Neutrophil (primary cell): ENCODE results near the gene JDP2.
A peak's percentile ranks its signal among the peaks of the same experiment; 100 is the strongest.

Experiments
- H3K27ac ChIP-seq: fragments of 200-600 bp; sonication (generic); 2 replicates; pipeline ENCODE4 v1.5.1; 2016; ENCODE audit warnings: mild to moderate bottlenecking, moderate library complexity
- H3K27me3 ChIP-seq: fragments of 200-600 bp; sonication (generic); 2 replicates; pipeline ENCODE4 v1.6.0; 2016; ENCODE audit warnings: mild to moderate bottlenecking
- H3K36me3 ChIP-seq: fragments of 200-600 bp; sonication (generic); 2 replicates; pipeline ENCODE4 v1.5.1; 2017
- H3K4me1 ChIP-seq, 2 experiments: fragments of 200-600 bp in 1 of 2; sonication (generic) in 1 of 2; 1 replicate in 1 of 2; 2 replicates in 1 of 2; pipeline versions ENCODE4 v1.5.1 to v1.6.1; 2013 to 2016; ENCODE audit warnings: low read depth in 1 of 2, low read length in 1 of 2, mild to moderate bottlenecking in 1 of 2, moderate library complexity in 1 of 2; ENCODE audit not compliant: control insufficient read depth in 1 of 2, insufficient read depth in 1 of 2
- H3K4me3 ChIP-seq, 2 experiments: fragments of 200-600 bp in 1 of 2; sonication (generic) in 1 of 2; 1 replicate in 1 of 2; 2 replicates in 1 of 2; pipeline ENCODE4 v1.5.1; 2013 to 2016; ENCODE audit warnings: low read depth in 1 of 2, low read length in 1 of 2, mild to moderate bottlenecking in 1 of 2, moderate library complexity in 1 of 2
- H3K9me3 ChIP-seq: fragments of 200-600 bp; sonication (generic); 2 replicates; pipeline ENCODE4 v1.5.1; 2016
- TF ChIP-seq, protein P1 (sequence below): fragments of 200-600 bp; sonication (generic); IDR thresholded peaks from 2 replicates; pipeline ENCODE4 v1.5.1; 2016; ENCODE audit warnings: antibody characterized with exemption

Gene JDP2

DNA sequence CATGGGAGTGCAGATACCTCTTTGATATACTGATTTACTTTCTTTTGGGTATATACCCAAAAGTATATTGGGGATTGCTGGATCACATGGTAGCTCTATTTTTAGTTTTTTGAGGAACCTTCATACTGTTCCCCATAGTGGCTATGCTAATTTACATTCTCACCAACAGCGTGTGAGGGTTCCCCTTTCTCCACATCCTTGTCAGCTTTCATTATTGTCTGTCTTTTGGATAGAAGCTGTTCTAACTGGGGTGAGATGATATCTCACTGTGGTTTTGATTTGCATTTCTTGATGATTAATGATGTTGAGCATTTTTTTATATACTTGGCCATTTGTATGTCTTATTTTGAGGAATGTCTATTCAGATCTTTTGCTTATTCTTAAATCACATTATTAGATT is 44.1 kb upstream of the JDP2 start:
- peaks cover 8 to 12% of the 10 kb centered on the region in 2 experiments for H3K4me1 ChIP-seq
- H3K27ac ChIP-seq: peak overlapping the region; percentile 52
- no peaks in the 10 kb centered on the region for H3K9me3 ChIP-seq
- TF ChIP-seq, protein P1, sequence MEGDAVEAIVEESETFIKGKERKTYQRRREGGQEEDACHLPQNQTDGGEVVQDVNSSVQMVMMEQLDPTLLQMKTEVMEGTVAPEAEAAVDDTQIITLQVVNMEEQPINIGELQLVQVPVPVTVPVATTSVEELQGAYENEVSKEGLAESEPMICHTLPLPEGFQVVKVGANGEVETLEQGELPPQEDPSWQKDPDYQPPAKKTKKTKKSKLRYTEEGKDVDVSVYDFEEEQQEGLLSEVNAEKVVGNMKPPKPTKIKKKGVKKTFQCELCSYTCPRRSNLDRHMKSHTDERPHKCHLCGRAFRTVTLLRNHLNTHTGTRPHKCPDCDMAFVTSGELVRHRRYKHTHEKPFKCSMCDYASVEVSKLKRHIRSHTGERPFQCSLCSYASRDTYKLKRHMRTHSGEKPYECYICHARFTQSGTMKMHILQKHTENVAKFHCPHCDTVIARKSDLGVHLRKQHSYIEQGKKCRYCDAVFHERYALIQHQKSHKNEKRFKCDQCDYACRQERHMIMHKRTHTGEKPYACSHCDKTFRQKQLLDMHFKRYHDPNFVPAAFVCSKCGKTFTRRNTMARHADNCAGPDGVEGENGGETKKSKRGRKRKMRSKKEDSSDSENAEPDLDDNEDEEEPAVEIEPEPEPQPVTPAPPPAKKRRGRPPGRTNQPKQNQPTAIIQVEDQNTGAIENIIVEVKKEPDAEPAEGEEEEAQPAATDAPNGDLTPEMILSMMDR: no peak
- no peaks in the 10 kb centered on the region for H3K27me3 ChIP-seq
- H3K36me3 ChIP-seq: no peaks in the 10 kb centered on the region
- no peak overlapping the region for H3K4me3 ChIP-seq

DNA sequence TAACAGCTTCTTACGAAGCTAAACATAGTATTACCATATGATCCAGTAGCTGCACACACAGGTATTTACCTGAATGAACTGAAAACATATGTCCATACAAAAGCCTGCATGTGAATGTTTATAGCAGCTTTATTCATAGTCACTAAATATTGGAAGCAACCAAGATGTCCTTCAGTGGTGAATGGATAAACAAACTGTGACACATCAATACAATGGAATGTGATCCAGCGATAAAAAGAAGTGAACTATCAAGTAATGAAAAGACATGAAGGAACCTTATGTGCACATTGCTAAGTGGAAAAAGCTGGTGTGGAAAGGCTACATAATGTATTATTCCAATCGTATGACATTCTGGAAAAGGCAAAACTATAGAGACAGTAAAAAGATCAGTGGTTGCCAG is 38.1 kb upstream of the JDP2 start:
- Histone ChIP-seq H3K27ac (no peak overlapping the region), H3K36me3 (no peaks in the 10 kb centered on the region), H3K4me1 (no peaks in the 10 kb centered on the region), H3K9me3 (no peaks in the 10 kb centered on the region), H3K4me3 (no peak overlapping the region), H3K27me3 (no peaks in the 10 kb centered on the region)
- TF ChIP-seq, protein P1: no peak

DNA sequence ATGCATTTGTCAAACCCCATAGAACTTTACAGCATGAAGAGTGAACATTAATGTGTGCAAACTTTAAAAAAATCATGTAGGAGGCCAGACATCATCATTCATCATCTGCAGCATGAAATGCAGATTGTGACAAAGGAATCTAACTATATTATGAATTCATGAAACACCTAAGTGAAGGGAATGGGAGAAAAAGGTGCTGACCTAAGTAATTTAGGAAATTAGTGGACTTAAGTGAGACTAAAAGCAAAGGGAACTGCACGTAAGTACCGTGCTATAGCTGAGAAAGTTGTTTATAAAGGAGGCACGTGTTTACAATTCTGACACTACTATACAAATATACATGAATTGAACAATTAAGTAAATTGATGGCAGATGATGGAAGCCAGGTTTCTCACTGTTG is 37.6 kb upstream of the JDP2 start:
- Histone ChIP-seq H3K36me3 (no peaks in the 10 kb centered on the region), H3K4me3 (no peak overlapping the region), H3K27me3 (no peaks in the 10 kb centered on the region), H3K4me1 (no peaks in the 10 kb centered on the region), H3K9me3 (no peaks in the 10 kb centered on the region), H3K27ac (no peak overlapping the region)
- TF ChIP-seq, protein P1: no peak

DNA sequence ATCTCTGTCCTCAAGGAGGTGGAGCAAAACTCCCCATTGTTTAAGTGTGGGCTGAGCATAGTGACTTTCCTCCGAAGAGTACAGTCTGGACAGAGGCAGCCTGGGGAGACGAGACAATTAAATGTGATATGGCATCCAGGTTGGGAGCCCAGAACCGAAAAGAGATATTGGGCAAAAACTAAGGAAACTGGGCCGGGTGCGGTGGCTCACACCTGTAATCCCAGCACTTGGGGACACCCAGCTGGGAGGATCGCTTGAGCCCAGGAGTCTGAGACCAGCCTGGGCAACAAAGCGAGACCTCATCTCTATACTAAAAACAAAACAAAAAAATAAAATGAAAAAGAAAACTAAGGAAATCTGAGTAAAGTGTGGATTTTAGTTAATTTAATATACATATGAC is 35.9 kb upstream of the JDP2 start:
- H3K4me3 ChIP-seq: no peak overlapping the region
- no peaks in the 10 kb centered on the region for H3K9me3 ChIP-seq
- no peak overlapping the region for H3K27ac ChIP-seq
- H3K27me3 ChIP-seq: no peaks in the 10 kb centered on the region
- TF ChIP-seq, protein P1: no peak
- no peaks in the 10 kb centered on the region for H3K4me1 ChIP-seq
- H3K36me3 ChIP-seq: no peaks in the 10 kb centered on the region

DNA sequence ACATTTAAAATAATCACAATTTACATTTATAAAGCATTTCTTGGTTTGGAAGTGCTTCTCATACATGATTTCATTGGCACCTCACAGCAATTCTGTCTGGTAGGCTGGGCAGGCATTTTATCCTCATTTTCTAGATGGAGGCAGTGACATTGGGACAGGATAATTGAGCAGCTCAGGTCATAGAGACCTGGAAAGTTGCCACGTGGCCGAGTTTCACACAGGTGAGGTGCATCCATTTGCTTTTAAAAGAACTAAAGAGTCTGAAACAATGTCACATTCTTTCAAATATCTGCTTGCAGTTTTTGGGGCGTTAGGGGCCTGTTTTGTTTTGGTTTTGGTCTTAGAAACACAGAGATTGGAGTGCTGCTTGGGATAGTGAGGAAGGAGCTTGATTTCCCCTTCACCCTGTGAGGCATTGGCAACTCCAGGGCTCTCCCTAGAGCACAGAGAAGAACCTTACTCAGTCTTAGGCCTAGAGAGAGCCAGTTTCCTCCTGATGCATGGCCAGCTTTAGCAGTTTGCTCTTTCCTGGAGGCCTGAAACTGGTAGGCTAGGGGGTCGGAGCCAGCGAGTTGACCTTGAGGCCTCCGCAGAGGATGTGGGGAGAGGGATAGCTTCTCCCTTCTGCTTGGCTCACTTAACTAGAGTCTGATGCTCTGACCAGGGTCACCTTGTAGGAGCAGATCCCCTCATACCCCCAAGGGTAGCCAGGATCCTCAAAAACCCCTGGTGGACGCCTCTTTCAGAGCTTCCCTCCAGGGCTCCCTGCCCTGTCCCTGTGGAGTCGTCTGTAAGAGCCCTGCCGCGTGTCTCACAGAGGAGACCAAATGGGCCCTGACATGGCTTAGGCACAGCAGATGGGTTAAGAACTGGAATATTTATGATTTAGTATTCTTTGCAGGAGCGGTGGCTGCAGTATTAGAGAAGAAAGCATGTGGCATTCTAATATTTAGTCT is 34.9 kb upstream of the JDP2 start:
- H3K4me3 ChIP-seq: no peak overlapping the region
- H3K9me3 ChIP-seq: no peaks in the 10 kb centered on the region
- TF ChIP-seq, protein P1: no peak
- H3K36me3 ChIP-seq: no peaks in the 10 kb centered on the region
- H3K27ac ChIP-seq: no peak overlapping the region
- H3K27me3 ChIP-seq: no peaks in the 10 kb centered on the region
- H3K4me1 ChIP-seq: no peaks in the 10 kb centered on the region
